ENCODE measurements around the gene CELSR1. TPM values are rescaled to one million over a fixed set of nuclear protein-coding genes. Genes with fewer than 3 reads are reported as not detected.
"Not testable (repeated sequence)": the region's sequence is repeated elsewhere in the genome, so short reads cannot be mapped to it uniquely, and the experiment has no call there.

CELSR1 gene
- total RNA-seq, 1 donor from 2014 or later = 5.1 TPM

DNA sequence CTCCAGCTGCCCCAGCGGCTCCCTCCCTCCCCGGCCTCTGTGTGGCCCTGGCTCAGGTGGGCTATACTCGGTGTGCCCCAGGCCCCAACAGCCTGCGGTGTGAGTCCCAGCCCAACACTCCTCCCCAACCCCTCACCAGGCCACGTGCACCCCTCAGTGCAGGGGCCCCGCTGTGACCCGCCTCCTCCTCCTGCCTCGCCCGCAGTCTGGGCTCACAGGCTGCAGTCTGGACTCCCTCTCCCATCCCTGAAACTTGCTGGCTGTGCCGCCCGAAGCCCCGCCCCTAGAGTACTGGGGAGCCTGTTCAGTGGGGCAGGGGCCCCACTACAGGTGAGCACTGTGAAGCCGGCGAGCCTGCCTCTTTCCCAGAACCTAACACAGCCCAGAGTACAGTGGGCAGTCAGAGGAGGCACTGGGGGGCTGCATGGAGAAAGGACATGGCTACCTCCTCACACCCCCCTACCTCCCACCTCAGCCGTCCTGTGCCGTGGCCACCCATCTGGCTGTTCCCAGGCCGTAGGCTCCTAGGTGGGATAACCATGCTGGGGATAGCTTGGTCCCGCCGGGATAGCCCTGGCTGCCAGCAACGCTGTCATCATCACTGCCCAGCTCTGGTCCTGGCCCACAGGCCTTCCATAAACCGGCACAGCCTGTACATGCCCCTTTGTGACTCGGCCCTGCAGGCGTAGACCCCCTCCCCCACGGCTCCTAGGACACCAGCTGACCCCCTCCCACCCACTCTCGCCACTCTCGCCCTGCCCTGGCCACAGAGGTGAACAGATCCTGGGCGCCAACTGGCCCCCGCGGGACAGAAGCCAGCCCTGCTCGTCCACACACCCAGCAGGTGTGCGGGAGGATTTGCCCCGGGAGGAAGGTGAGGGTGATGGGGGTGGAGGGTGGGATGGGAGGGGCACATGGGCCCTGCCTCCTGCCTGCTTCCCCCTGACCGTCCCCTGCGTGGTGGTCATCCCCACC lies 29.7 kb downstream of the CELSR1 start:
- DNase-seq (ENCODE audit: low read depth, low spot score) = no peak
- TF ChIP-seq CTCF (conservative IDR thresholded peaks at IDR 0.05) = no peak
- Mint-ChIP-seq H3K27ac (ENCODE audit: unreplicated experiment) (no peak overlapping the region), H3K4me1 (peaks cover 34% of the 10 kb centered on the region), H3K4me3 (no peak overlapping the region), H3K27me3 (ENCODE audit: low read depth) (peaks cover 92% of the 10 kb centered on the region), H3K36me3 (ENCODE audit: low read depth) (no peaks in the 10 kb centered on the region), H3K9me3 (no peaks in the 10 kb centered on the region)

- H3K27ac Mint-ChIP-seq (ENCODE audit: unreplicated experiment) = no peak overlapping the region
- no peak for TF ChIP-seq CTCF (conservative IDR thresholded peaks at IDR 0.05)
- H3K36me3 Mint-ChIP-seq (ENCODE audit: low read depth) = no peaks in the 10 kb centered on the region
- DNase-seq (ENCODE audit: low read depth, low spot score) = no peak
- no peaks in the 10 kb centered on the region for H3K9me3 Mint-ChIP-seq
- no peak overlapping the region for H3K4me3 Mint-ChIP-seq
- H3K4me1 Mint-ChIP-seq = peaks cover 42% of the 10 kb centered on the region
- H3K27me3 Mint-ChIP-seq (ENCODE audit: low read depth) = peaks cover 90% of the 10 kb centered on the region
Observed at GRCh38 chr22:46504584-46504983, 32.8 kb downstream of the CELSR1 start.

DNA sequence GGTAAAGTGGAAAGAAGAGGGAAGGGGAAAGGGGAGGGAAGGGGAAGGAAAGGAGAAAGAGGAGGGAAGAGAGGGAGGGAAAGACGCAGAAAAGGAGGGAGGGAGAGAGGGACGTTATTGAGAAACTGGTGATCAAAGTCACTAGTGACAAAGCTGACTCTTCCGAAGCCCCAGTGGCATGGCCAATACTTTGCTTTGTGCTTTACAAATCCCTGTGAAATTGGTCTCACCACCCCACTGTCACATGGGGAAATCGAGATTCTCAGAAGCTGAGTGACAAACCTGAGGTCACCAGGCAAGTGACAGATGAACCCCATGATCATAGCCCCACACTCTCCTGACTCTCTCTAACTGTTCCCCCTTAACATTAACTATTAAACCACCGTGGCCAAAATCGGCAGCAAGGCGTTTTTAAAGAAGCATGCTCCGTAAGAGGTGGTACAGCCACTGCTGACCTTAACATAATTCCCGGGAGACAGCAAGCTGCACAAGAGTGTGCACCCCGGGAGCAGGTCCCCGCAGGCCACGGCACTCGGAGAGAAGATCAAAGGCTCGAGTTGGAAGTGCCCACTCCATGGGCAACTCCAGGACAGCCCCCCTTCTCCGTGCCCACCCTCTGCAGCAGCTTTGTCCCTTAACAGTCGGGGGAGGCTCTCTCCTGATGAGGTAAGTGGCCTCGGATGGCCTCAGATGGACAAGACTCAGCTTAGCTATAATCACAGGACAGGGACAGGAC lies 34.8 kb downstream of the CELSR1 start:
- no peak for DNase-seq (ENCODE audit: low read depth, low spot score)

DNA sequence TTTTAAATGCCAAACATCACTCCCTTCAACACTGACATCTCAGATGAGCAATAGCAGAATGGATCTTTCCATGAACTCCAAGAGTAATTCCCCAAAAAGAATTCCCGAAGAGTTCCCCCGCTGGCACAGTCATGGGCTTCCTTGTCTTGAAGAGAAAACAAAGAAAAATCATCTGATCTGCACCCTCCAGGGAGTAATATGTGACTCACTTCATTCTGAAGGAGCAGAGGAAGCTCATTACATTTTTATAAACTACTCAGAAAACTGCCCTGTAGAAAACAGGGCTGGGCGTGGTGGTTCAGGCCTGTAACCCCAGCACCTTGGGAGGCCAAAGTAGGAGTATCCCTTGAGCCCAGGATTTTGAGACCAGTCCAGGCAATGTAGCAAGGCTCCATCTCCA lies 35.7 kb downstream of the CELSR1 start:
- H3K36me3 Mint-ChIP-seq (ENCODE audit: low read depth) = no peaks in the 10 kb centered on the region
- DNase-seq (ENCODE audit: low read depth, low spot score) = no peak
- peaks cover 92% of the 10 kb centered on the region for H3K27me3 Mint-ChIP-seq (ENCODE audit: low read depth)
- no peak overlapping the region for H3K27ac Mint-ChIP-seq (ENCODE audit: unreplicated experiment)
- no peaks in the 10 kb centered on the region for H3K9me3 Mint-ChIP-seq
- H3K4me3 Mint-ChIP-seq = no peak overlapping the region
- H3K4me1 Mint-ChIP-seq = peaks cover 41% of the 10 kb centered on the region
- TF ChIP-seq CTCF (conservative IDR thresholded peaks at IDR 0.05) = no peak

More for the DNA sequence above, 34.8 kb downstream of the CELSR1 start:
- Mint-ChIP-seq H3K27me3 (ENCODE audit: low read depth) (peaks cover 89% of the 10 kb centered on the region), H3K27ac (ENCODE audit: unreplicated experiment) (no peak overlapping the region), H3K36me3 (ENCODE audit: low read depth) (no peaks in the 10 kb centered on the region), H3K4me3 (no peak overlapping the region), H3K9me3 (no peaks in the 10 kb centered on the region), H3K4me1 (peaks cover 41% of the 10 kb centered on the region)
- TF ChIP-seq CTCF (conservative IDR thresholded peaks at IDR 0.05) = no peak

GRCh38 chr22:46501265-46501664 lies 36.2 kb downstream of the CELSR1 start:
- H3K27ac Mint-ChIP-seq (ENCODE audit: unreplicated experiment); H3K9me3 Mint-ChIP-seq; DNase-seq (ENCODE audit: low read depth, low spot score); H3K36me3 Mint-ChIP-seq (ENCODE audit: low read depth); H3K4me3 Mint-ChIP-seq: not testable (repeated sequence)
- peaks cover 90% of the 10 kb centered on the region for H3K27me3 Mint-ChIP-seq (ENCODE audit: low read depth)
- H3K4me1 Mint-ChIP-seq = peaks cover 37% of the 10 kb centered on the region

Data from neural crest cell (in vitro differentiated cells).